Activated CD4-positive, alpha-beta T cell treated with anti-CD3 and anti-CD28 coated beads, Interleukin-2, Interleukin-4, amounts not matched to agents 100 ng/mL and 50 ng/mL, durations not matched to agents 16 hours and 8 hours (primary cell): ENCODE measurements around the gene SUSD4.

Experiments
- DNase-seq: peaks from one replicate; pipeline ENCODE4 v3.0.0-alpha.2; 2020; ENCODE audit warnings: low spot score

Gene SUSD4

DNA sequence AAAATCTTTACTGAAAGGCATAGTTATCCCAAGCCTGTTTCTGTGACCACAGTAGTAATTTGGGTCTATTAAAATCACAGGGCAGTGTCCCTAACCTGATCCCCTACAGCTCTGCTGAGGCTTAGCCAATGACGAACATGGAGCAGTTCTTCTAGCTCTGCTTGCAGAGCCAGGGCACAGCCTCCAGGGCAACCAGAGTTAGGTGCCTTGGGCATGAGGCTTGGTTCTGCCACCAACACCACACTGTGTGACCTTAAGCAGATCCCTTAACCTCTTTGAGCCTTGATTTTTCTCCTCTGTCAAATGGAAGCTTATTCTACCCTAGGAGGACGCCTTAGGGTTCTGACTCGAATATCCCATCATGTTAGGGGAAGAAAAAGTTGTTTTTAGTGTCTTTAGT, 134.2 kb downstream of the SUSD4 start:
- DNase-seq, result no peak

GRCh38 chr1:223228931-223229528, 134.9 kb downstream of the SUSD4 start:
- no peak for DNase-seq

DNA sequence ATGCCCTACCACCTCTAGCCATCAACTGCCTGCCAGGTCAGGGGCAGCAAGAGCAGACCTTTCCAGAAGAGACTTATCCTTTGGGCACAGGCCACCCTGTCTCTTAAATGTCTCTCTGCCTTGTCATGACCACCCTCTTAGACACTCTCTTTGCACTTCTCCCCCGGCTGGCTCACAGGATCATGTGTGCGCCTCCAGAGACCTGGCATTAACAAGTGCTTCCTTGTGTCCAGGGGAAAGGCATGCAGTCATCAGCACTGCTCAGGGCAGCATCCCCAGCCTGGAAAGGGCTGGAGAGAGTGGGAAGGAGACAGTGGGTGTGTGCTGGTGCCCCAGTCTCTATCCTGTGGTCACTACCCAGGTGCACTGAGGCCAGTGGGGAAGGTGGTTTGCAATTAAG, 135.8 kb downstream of the SUSD4 start:
- no peak for DNase-seq

DNA sequence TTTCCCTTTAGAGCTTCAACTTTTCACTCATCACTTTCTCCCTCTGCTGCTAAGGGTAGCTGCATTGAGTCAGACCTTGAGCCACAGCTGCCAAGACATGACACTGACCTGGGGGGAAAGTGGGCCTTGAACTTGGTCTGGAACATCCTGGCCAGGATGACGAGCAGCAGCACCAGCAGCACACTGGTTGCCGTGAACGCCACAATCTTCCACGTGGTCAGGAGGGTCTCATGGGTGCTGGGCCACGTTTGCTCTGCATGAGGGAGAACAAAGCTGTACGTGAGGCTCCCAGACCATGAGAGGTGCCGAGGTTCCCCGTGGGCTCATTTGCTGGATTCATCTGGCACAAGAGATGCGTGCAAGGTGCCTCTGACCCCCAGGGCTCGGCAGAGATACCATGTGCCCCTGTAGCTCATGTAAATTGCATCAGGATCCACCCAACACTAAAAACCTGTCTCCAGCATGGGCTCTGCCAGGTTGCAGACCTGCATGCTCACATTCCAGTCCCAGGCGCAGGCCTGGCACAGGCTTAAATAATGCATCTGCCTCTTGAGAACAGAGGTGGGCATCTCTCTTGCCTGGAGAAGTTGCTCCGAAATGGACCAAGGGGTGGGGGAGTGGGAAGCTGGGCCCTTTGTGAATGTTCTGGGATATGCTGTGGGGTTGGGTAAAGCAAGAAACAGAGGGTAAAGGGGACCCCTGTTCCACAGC, 136.3 kb downstream of the SUSD4 start:
- DNase-seq, result no peak

DNA sequence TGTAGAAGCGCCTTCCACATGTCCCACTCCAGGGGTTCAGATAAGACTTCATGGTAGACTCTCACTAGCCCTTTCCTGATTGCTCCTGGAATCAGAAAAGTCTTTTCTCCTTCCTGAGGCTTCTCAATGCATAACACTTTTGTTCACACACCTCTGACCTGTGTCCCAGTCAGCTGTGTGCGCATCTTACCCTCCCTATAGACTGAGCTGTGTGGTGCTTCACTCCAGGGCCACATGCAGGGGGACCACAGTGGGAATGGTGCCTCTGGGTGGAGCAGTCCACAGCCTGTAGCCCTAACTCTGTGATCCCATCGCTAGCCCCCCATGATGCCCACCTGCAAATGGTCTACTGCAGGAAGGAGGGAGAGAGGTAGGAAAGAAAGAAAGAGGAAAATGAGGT, 136.9 kb downstream of the SUSD4 start:
- DNase-seq, result no peak

GRCh38 chr1:223226271-223226670, 137.7 kb downstream of the SUSD4 start:
- DNase-seq, result no peak

GRCh38 chr1:223225481-223225880, 138.5 kb downstream of the SUSD4 start:
- DNase-seq, result no peak

DNA sequence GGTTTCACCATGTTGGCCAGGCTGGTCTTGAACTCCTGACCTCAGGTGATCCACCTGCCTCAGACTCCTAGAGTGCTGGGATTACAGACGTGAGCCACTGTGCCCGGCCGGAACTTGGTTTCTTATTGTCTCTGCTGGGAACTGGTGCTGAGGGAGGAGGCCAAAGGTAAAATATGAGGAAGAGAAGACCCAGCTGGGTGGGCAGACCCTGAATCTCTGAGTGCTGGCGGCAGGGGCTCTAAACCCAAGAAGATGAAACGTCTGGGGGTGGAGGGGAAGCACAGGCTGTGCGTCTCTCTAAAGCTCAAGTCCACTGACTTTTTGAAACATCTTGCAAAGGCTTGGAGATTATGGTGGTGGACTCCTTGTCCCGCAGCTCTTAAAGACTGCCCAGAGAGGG, 138.9 kb downstream of the SUSD4 start:
- DNase-seq, result no peak

GRCh38 chr1:223224465-223224864, 139.5 kb downstream of the SUSD4 start:
- DNase-seq, result no peak

- no peak for DNase-seq
Measured at GRCh38 chr1:223223091-223223995, 140.6 kb downstream of the SUSD4 start.

DNA sequence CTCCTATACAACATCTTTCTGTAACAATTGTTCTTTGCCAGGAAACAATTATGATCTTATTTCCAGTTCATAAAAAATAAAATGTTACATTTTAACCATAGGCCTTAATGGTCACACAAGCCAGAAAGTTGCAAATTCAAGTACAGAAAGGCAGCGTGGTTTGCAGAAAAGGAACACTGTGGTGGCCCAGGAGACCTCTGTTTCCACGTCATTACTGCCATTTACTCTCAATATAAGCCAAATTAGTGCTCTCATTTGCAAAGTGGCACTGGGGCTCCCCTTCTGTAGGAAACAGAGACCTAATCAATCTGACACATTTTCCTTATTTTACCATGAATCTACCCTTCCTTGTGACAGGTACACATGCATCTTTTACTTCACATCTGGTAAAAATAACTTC, 141.6 kb downstream of the SUSD4 start:
- no peak for DNase-seq

- no peak for DNase-seq
Measured at GRCh38 chr1:223221686-223222085, 142.3 kb downstream of the SUSD4 start.

DNA sequence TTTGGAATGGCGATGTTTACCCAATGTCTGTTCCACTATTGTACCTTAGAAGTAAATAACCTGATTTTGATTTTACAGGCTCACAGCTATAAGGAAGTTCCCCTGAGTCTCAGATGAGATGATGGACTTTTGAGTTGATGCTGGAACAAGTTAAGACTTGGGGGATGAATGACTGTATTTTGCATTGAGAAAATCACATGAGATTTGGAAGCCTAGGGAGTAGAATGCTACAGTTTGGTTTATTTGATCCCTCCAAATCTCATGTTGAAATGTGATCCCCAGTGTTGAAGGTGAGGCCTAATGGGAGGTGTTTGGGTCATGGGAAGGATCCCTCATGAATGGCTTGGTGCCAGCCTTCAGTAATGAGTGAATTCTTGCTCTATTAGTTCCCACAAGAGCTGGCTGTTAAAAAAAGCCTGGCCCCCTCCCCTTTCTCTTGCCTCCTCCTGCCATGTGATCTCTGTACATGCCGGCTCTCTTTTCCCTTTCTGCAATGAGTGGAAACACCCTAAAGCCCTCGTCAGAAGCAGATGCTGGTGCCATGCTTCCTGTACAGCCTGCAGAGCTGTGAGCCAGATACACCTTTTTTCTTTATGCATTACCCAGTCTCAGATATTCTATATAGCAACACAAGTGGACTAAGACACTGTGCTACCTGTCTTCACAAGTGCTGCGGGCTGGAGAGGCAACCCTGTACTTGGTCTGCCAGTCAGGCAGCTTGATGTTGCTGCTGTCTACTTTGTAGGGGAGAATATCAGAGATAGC, 143.9 kb downstream of the SUSD4 start:
- DNase-seq, result no peak

- no peak for DNase-seq
Measured at GRCh38 chr1:223219318-223219635, 144.7 kb downstream of the SUSD4 start.

DNA sequence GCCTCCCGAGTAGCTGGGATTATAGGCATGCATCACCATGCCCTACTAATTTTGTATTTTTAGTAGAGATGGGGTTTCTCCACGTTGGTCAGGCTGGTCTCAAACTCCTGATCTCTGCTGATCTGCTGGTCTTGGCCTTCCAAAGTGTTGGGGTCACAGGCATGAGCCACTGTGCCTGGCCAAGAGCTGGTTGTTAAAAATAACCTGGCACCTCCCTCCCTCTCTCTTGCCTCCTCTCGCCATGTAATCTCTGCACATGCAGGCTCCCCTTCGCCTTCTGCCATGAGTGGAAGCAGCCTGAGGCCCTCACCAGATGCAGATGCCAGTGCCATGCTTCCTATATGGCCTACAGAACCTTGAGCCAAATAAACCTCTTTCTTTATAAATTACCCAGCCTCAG, 146.2 kb downstream of the SUSD4 start:
- DNase-seq, result no peak

DNA sequence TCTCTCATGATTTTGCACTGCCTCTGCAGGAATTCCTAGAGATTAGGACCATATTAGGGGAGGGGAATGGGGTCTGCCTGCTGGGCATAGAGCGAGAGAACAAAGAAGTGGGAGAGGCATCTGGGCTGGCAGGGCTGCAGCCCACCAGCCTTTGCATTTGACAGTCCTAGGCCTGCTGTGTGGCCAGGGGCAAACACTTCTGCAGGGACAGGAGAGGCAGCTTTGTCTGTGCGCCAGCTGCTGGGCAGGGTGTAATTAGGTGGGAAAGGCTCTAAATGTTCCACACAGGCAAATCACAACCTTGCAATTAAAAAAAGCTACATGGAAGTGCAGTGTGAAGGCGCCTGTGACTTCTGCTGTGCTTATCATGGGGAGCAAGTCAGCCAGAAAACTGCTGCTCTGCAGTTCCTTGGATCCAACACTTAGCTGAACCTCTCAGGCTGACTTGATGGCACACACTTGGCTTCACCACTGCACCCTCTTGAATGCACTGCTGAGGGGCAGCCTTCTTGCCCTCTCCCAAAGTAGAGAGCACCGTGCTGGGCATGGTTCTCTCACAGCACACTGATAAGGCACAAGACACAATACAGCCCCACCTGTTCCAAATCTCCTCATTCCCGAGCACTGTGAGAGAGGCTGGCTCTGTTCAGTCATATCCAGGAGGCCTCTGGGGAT, 147.3 kb downstream of the SUSD4 start:
- DNase-seq, result no peak

- DNase-seq, result no peak
Measured at GRCh38 chr1:223216074-223216473, 147.9 kb downstream of the SUSD4 start.

DNA sequence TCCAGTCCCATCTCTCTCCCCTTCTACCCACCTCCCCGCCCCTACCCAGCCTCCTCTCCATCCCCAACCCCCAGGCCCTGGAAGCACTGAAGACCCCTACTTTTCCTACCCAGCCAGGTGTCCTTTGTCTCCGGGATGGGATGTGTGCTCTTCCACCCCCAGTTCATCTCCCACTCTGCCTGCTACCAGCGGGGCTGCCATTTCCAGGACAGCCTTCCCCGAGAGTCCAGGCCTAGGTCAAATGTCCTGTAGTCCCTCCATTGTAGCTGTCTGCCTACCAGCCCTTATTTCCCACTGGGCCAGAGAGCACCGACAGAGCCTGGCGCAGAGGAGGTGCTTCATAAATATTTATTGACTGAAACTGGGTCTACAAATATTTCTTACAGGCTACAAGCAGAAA, 148.9 kb downstream of the SUSD4 start:
- DNase-seq, result no peak

DNA sequence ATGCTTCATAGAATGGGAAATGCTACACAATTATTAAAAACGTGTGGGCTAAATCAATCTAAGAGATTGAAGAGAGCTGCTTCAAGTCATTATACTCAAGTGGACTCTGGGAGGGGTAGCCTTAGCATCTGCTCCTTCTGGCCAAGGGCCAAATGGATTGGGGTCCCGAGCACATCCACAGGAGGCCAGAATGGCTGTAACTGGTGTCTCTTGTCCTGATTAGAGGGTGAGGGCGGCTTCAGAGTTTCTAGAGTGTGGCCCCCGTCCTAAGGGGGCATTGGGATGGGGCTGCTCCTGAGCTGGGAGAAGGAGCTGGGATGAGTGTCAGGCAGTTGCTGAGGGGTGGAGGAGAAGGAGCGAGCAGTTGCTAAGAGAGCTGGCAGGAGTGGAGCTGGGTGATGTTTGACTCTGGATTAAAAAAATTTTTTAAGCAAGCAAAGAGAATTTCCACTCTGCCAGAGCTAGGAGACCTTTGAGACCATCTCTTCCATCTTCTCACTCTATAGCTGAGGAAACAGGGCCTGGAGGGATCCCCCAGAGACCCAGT, 149.6 kb downstream of the SUSD4 start:
- DNase-seq, result no peak

GRCh38 chr1:223212441-223212840, 151.5 kb downstream of the SUSD4 start:
- DNase-seq, result no peak

DNA sequence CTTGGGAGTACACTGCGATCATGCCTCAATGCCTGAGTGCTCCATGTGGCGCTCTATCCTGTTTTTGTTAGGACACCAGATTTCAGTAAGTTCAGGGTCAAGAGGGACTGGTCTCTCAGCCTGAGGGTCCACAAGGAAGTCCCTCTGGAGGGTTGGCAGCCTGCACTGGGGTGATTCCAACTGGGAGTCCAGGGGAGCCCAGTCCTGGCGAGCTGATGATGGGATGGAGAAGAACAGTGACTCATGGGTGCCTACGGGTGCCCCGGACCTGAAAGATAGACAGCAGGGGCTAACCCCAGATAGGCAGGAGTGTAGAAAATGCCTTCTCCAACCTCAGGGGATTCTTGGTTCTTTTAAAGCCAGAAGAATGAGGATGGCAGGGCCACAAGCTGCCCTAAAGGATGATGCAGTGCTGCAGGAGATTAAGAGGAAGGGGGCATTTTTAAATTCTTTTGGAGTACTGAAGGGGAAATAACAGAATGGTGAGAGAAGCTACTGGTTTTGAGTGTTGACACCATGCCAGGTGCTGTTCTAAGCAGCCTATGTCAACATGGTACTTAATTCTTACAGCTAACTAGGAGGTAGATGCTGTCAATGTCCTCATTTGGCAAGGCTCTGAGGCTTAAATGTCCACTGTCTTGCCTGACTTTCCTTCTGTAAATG, 152.5 kb downstream of the SUSD4 start:
- DNase-seq, result no peak
